Gastrocnemius medialis (tissue), 4 donors: ENCODE measurements around the gene SMIM27. TPM values are rescaled to one million over a fixed set of nuclear protein-coding genes. Genes with fewer than 3 reads are reported as not detected.
A peak's percentile ranks its signal among the peaks of the same experiment; 100 is the strongest.

ENCODE experiments used
- ATAC-seq, 2 donors: fragments of 150-250 bp; one replicate each; pipeline ENCODE4 v1.9.1; 2016
- DNase-seq, 2 donors: peaks; one replicate each; pipeline ENCODE4 v3.0.0-alpha.2; 2019
- H3K27ac ChIP-seq, 4 donors: fragments of 200-600 bp; sonication (generic); 1 replicate in 1 of 4; 2 replicates in 3 of 4; pipeline ENCODE4 v1.5.1; 2016 to 2018; ENCODE audit warnings: mild to moderate bottlenecking in 2 of 4, moderate library complexity in 1 of 4
- H3K27me3 ChIP-seq, 3 donors: fragments of 200-600 bp; sonication (generic) in 2 of 3; 1 replicate in 1 of 3; 2 replicates in 2 of 3; pipeline versions ENCODE4 v1.5.1 to v1.6.0; 2016 to 2019; ENCODE audit warnings: mild to moderate bottlenecking in 1 of 3, moderate library complexity in 1 of 3
- H3K36me3 ChIP-seq, 2 donors: fragments of 200-600 bp; sonication (generic) in 1 of 2; one replicate each; pipeline ENCODE4 v1.5.1; 2017 to 2018
- H3K4me1 ChIP-seq, 2 donors: fragments of 200-600 bp; sonication (generic) in 1 of 2; one replicate each; pipeline ENCODE4 v1.5.1; 2016 to 2017; ENCODE audit warnings: mild to moderate bottlenecking in 2 of 2
- H3K4me3 ChIP-seq, 4 donors: fragments of 200-600 bp; sonication (generic) in 3 of 4; 1 replicate in 1 of 4; 2 replicates in 3 of 4; pipeline ENCODE4 v1.5.1; 2016 to 2019; ENCODE audit warnings: mild to moderate bottlenecking in 2 of 4
- H3K9me3 ChIP-seq, 3 donors: fragments of 200-600 bp; sonication (generic) in 2 of 3; 1 replicate in 1 of 3; 2 replicates in 2 of 3; pipeline ENCODE4 v1.5.1; 2016 to 2019
- CTCF ChIP-seq, 5 experiments: fragments of 450-650 bp in 3 of 5; fragments of 200-600 bp in 2 of 5; sonication (generic) in 2 of 5; IDR thresholded peaks in 4 of 5; conservative IDR thresholded peaks in 1 of 5; 1 replicate in 4 of 5; 2 replicates in 1 of 5; pipeline ENCODE4 v1.5.1; 2016 to 2019; ENCODE audit warnings: antibody characterized with exemption in 5 of 5, mild to moderate bottlenecking in 3 of 5, moderate library complexity in 3 of 5
- POLR2A ChIP-seq, 2 donors: fragments of 450-650 bp; IDR thresholded peaks; one replicate each; pipeline ENCODE4 v1.6.1; 2017; ENCODE audit warnings: antibody characterized with exemption in 2 of 2, mild to moderate bottlenecking in 2 of 2, moderate library complexity in 2 of 2
- in situ Hi-C, 4 donors: fragments of 200-750 bp; cut with MboI; loops; one replicate each; pipeline versions ENCODE4 v1.15.0 to v1.8.0; 2017; ENCODE audit warnings: low sequenced_read_pairs in 4 of 4
- intact Hi-C: fragments of 100-400 bp; cut with DNase I; formaldehyde crosslinking; loops from one replicate; pipeline ENCODE4 v1.15.1; 2023; ENCODE audit warnings: low total_unique reads
- total RNA-seq, 4 donors: library from RNA; depleted of rRNA; stranded (reverse); fragments of >200 nt; gene quantifications; one replicate each; pipeline versions ENCODE4 v1.1.0 to v1.2.3, GENCODE V29; 2016

SMIM27 gene
- total RNA-seq, 4 donors from 2014 or later, result 1.8 to 11.6 (median 7.6) TPM

- Histone ChIP-seq H3K36me3 (no peaks in the 10 kb centered on the region), H3K27ac (peak overlapping the region; percentile 79 to 84 (median 82)), H3K9me3 (no peaks in the 10 kb centered on the region), H3K4me3 (peak overlapping the region; percentile 70 to 79 (median 74)), H3K27me3 (no peaks in the 10 kb centered on the region), H3K4me1 (peaks cover 31% of the 10 kb centered on the region in 2 donors)
- in situ Hi-C loops (no loop called here), intact Hi-C loops (loop anchor here (1.0 to 2.0 kb wide), 3 partner anchors 26 to 147 kb away; partner anchors contain the start of gene NDUFB6)
- ATAC-seq, result peak in 1 of 2 donors; percentile 12
- TF ChIP-seq POLR2A (IDR thresholded peaks at IDR 0.05), result no peak
- TF ChIP-seq CTCF (IDR thresholded peaks at IDR 0.05 in 4 of 5, conservative IDR thresholded peaks at IDR 0.05 in 1 of 5), result no peak
- DNase-seq, result no peak
Observed at GRCh38 chr9:32525709-32526030, 26.5 kb upstream of the SMIM27 start.

- in situ Hi-C loops, result no loop called here
Observed at GRCh38 chr9:32526041-32526706, 26.0 kb upstream of the SMIM27 start, which contains the start of gene RIGI. RIGI (minus strand) TSS chr9:32526196; CDS start chr9:32526166, 30 bp downstream.

GRCh38 chr9:32526707-32527048, 25.4 kb upstream of the SMIM27 start:
- peak overlapping the region; percentile 79 to 84 (median 82) for H3K27ac ChIP-seq
- DNase-seq (no peak), ATAC-seq (no peak)
- H3K27me3 ChIP-seq, result no peaks in the 10 kb centered on the region
- no peaks in the 10 kb centered on the region for H3K9me3 ChIP-seq
- H3K4me1 ChIP-seq, result peaks cover 31% of the 10 kb centered on the region in 2 donors
- no peaks in the 10 kb centered on the region for H3K36me3 ChIP-seq
- intact Hi-C loops (loop anchor here (1.0 to 2.0 kb wide), 3 partner anchors 25 to 148 kb away; partner anchors contain the start of gene NDUFB6), in situ Hi-C loops (no loop called here)
- peak overlapping the region; percentile 70 to 79 (median 74) for H3K4me3 ChIP-seq
- no peak for TF ChIP-seq POLR2A (IDR thresholded peaks at IDR 0.05)
- TF ChIP-seq CTCF (IDR thresholded peaks at IDR 0.05 in 4 of 5, conservative IDR thresholded peaks at IDR 0.05 in 1 of 5), result no peak

More at GRCh38 chr9:32526041-32526706, 26.0 kb upstream of the SMIM27 start, which contains the start of gene RIGI:
- peak within 1 kb of the TSS; percentile 70 to 79 (median 74) for H3K4me3 ChIP-seq
- H3K27ac ChIP-seq, result peak within 1 kb of the TSS; percentile 79 to 84 (median 82)
- TF ChIP-seq POLR2A (IDR thresholded peaks at IDR 0.05) (peak; percentile 34 to 71), CTCF (IDR thresholded peaks at IDR 0.05 in 4 of 5, conservative IDR thresholded peaks at IDR 0.05 in 1 of 5) (peak; percentile 17 to 58 (median 43))
- H3K27me3 ChIP-seq, result no peaks in the 10 kb centered on the region
- H3K9me3 ChIP-seq, result no peaks in the 10 kb centered on the region
- peak; percentile 75 to 83 for DNase-seq
- H3K36me3 ChIP-seq, result no peaks in the 10 kb centered on the region
- peaks cover 31% of the 10 kb centered on the region in 2 donors for H3K4me1 ChIP-seq
- peak; percentile 92 to 94 for ATAC-seq
- intact Hi-C loops, result loop anchor here (1.0 to 2.0 kb wide), 3 partner anchors 25 to 147 kb away; partner anchors contain the start of gene NDUFB6

GRCh38 chr9:32533336-32533735, 18.8 kb upstream of the SMIM27 start:
- Histone ChIP-seq H3K9me3 (no peaks in the 10 kb centered on the region), H3K27me3 (no peaks in the 10 kb centered on the region), H3K27ac (no peak overlapping the region), H3K4me3 (no peak overlapping the region), H3K36me3 (no peaks in the 10 kb centered on the region), H3K4me1 (no peaks in the 10 kb centered on the region)
- TF ChIP-seq CTCF (IDR thresholded peaks at IDR 0.05 in 4 of 5, conservative IDR thresholded peaks at IDR 0.05 in 1 of 5) (no peak), POLR2A (IDR thresholded peaks at IDR 0.05) (no peak)
- intact Hi-C loops, result no loop called here
- in situ Hi-C loops, result no loop called here
- ATAC-seq (no peak), DNase-seq (no peak)
